Gastroesophageal sphincter (tissue), 3 donors: ENCODE results near the gene KRTAP10-5.

ENCODE experiments used
- EP300 ChIP-seq: sonication (generic); formaldehyde crosslinking; IDR thresholded peaks from one replicate; pipeline ENCODE4 v1.6.1; 2017; ENCODE audit warnings: antibody characterized with exemption, mild to moderate bottlenecking
- TF ChIP-seq, protein P1 (sequence below), 4 experiments: fragments of 200-600 bp in 2 of 4; fragments of 450-650 bp in 2 of 4; sonication (generic) in 1 of 4; IDR thresholded peaks; one replicate each; pipeline ENCODE4 v1.5.1; 2017 to 2019; ENCODE audit warnings: antibody characterized with exemption in 4 of 4, mild to moderate bottlenecking in 2 of 4, moderate library complexity in 2 of 4

DNA sequence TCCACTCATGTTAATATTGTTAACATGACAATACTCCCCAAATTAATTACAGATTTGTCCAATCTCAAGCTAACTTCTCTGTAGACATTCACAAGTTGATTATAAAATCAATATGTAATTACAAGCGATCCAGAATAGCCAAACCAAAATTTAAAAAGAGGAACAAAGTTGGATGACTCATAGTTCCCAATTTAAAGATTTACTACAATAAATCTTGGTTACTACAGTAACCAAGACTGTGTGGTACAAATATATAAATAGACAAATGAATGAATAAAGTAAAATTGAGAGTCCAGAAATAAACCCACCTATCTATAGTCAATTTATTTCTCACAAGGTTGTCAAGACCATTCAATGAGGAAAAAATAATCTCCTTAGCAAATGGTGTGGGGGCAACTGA, 14.0 kb downstream of the KRTAP10-5 start:
- TF ChIP-seq, protein P1, sequence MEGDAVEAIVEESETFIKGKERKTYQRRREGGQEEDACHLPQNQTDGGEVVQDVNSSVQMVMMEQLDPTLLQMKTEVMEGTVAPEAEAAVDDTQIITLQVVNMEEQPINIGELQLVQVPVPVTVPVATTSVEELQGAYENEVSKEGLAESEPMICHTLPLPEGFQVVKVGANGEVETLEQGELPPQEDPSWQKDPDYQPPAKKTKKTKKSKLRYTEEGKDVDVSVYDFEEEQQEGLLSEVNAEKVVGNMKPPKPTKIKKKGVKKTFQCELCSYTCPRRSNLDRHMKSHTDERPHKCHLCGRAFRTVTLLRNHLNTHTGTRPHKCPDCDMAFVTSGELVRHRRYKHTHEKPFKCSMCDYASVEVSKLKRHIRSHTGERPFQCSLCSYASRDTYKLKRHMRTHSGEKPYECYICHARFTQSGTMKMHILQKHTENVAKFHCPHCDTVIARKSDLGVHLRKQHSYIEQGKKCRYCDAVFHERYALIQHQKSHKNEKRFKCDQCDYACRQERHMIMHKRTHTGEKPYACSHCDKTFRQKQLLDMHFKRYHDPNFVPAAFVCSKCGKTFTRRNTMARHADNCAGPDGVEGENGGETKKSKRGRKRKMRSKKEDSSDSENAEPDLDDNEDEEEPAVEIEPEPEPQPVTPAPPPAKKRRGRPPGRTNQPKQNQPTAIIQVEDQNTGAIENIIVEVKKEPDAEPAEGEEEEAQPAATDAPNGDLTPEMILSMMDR (IDR thresholded peaks at IDR 0.05): no peak
- no peak for TF ChIP-seq EP300
